Measurements from ENCODE around the gene EIF2A. TPM values are rescaled to one million over a fixed set of nuclear protein-coding genes. Genes with fewer than 3 reads are reported as not detected.

The EIF2A gene
- polyA plus RNA-seq, 1 of the 3 experiments (the other 2 are of a cell fraction): 67.0 TPM

GRCh38 chr3:150607267-150608065 is 60.9 kb downstream of the EIF2A start:
- peaks cover 26% of the 10 kb centered on the region for H4K20me1 ChIP-seq (ENCODE audit: insufficient read depth)

GRCh38 chr3:150609988-150610387 is 63.4 kb downstream of the EIF2A start:
- Histone ChIP-seq H3K9ac (no peak overlapping the region), H3K9me3 (0 out of 2 replicates have a peak, but pooled peaks cover 3% of the 10 kb centered on the region), H3K27me3 (ENCODE audit: insufficient read depth) (no peaks in the 10 kb centered on the region), H3K36me3 (replicated peaks in 1 of 2; ENCODE audit: control insufficient read depth in 1 of 2, insufficient read depth in 2 of 2, low read length in 1 of 2) (peaks cover 2 to 40% of the 10 kb centered on the region in 2 experiments), H3F3A (replicated peaks; ENCODE audit: insufficient read depth) (peaks cover 6% of the 10 kb centered on the region), H3K79me2 (ENCODE audit: insufficient read depth) (peaks cover 92% of the 10 kb centered on the region), H3K9me2 (no peaks in the 10 kb centered on the region), H2AFZ (ENCODE audit: low read depth) (no peak overlapping the region), H3K4me2 (no peak overlapping the region), H4K20me1 (ENCODE audit: insufficient read depth) (peaks cover 32% of the 10 kb centered on the region), H3K27ac (ENCODE audit: low read depth in 2 of 2, low read length in 1 of 2) (no peak overlapping the region), H3K4me1 (ENCODE audit: control insufficient read depth in 1 of 2, insufficient read depth in 2 of 2, low read depth in 1 of 2, low read length in 1 of 2) (peaks cover 2 to 23% of the 10 kb centered on the region in 2 experiments), H3K4me3 (ENCODE audit: low read depth in 2 of 2, low read length in 1 of 2) (no peak overlapping the region)
- TF ChIP-seq SMC3 (IDR thresholded peaks at IDR 0.05; ENCODE audit: low read depth, low read length) (no peak), SIN3A (IDR thresholded peaks at IDR 0.05; ENCODE audit: borderline replicate concordance, low read depth, low read length) (no peak), FOXM1 (IDR thresholded peaks at IDR 0.05; ENCODE audit: low read depth) (no peak), NRF1 (IDR thresholded peaks at IDR 0.05; ENCODE audit: low read depth, low read length) (no peak), EZH2phosphoT487 (IDR thresholded peaks at IDR 0.05; ENCODE audit: borderline replicate concordance, low read depth) (no peak), TEAD4 (IDR thresholded peaks at IDR 0.05; ENCODE audit: borderline replicate concordance, insufficient read depth) (no peak), IRF3 (IDR thresholded peaks at IDR 0.05; ENCODE audit: low read depth, low read length) (no peak), TAF1 (IDR thresholded peaks at IDR 0.05; ENCODE audit: borderline replicate concordance, low read depth, low read length) (no peak), ELF1 (IDR thresholded peaks at IDR 0.05) (no peak), USF1 (IDR thresholded peaks at IDR 0.05; ENCODE audit: borderline replicate concordance, low read depth) (no peak), RAD21 (IDR thresholded peaks at IDR 0.05; ENCODE audit: low read length) (no peak), TCF12 (IDR thresholded peaks at IDR 0.05) (no peak), CHD2 (IDR thresholded peaks at IDR 0.05; ENCODE audit: low read length, partially characterized antibody) (no peak)
- POLR2A ChIA-PET: no interaction called here
- WGBS (ENCODE audit: low lambda C conversion rate): 0% methylated on average over 1 of the region's 1 CpG
- no peak for DNase-seq
- CTCF ChIA-PET: no interaction called here

More at GRCh38 chr3:150607267-150608065, 60.9 kb downstream of the EIF2A start:
- Histone ChIP-seq H3F3A (replicated peaks; ENCODE audit: insufficient read depth) (peaks cover 16% of the 10 kb centered on the region), H3K9me3 (0 out of 2 replicates have a peak, but pooled peaks cover 3% of the 10 kb centered on the region), H3K9me2 (no peaks in the 10 kb centered on the region), H3K4me3 (ENCODE audit: low read depth in 2 of 2, low read length in 1 of 2) (no peak overlapping the region), H3K9ac (no peak overlapping the region), H3K79me2 (ENCODE audit: insufficient read depth) (peaks cover 92% of the 10 kb centered on the region), H3K4me1 (ENCODE audit: control insufficient read depth in 1 of 2, insufficient read depth in 2 of 2, low read depth in 1 of 2, low read length in 1 of 2) (peaks cover 2 to 24% of the 10 kb centered on the region in 2 experiments), H2AFZ (ENCODE audit: low read depth) (no peak overlapping the region), H3K4me2 (no peak overlapping the region), H3K36me3 (replicated peaks in 1 of 2; ENCODE audit: control insufficient read depth in 1 of 2, insufficient read depth in 2 of 2, low read length in 1 of 2) (peaks cover 2 to 23% of the 10 kb centered on the region in 2 experiments), H3K27ac (ENCODE audit: low read depth in 2 of 2, low read length in 1 of 2) (no peak overlapping the region), H3K27me3 (ENCODE audit: insufficient read depth) (no peaks in the 10 kb centered on the region)
- TF ChIP-seq SMC3 (IDR thresholded peaks at IDR 0.05; ENCODE audit: low read depth, low read length) (no peak), FOSL2 (IDR thresholded peaks at IDR 0.05; ENCODE audit: borderline replicate concordance, low read depth) (no peak), TAF1 (IDR thresholded peaks at IDR 0.05; ENCODE audit: borderline replicate concordance, low read depth, low read length) (no peak), RXRA (IDR thresholded peaks at IDR 0.05; ENCODE audit: borderline replicate concordance, low read depth) (no peak), FOXM1 (IDR thresholded peaks at IDR 0.05; ENCODE audit: low read depth) (no peak)
- TF ChIP-seq, protein P1, sequence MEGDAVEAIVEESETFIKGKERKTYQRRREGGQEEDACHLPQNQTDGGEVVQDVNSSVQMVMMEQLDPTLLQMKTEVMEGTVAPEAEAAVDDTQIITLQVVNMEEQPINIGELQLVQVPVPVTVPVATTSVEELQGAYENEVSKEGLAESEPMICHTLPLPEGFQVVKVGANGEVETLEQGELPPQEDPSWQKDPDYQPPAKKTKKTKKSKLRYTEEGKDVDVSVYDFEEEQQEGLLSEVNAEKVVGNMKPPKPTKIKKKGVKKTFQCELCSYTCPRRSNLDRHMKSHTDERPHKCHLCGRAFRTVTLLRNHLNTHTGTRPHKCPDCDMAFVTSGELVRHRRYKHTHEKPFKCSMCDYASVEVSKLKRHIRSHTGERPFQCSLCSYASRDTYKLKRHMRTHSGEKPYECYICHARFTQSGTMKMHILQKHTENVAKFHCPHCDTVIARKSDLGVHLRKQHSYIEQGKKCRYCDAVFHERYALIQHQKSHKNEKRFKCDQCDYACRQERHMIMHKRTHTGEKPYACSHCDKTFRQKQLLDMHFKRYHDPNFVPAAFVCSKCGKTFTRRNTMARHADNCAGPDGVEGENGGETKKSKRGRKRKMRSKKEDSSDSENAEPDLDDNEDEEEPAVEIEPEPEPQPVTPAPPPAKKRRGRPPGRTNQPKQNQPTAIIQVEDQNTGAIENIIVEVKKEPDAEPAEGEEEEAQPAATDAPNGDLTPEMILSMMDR (IDR thresholded peaks at IDR 0.05): no peak
- 87% methylated on average over 8 of the region's 8 CpGs for WGBS (ENCODE audit: low lambda C conversion rate)
- DNase-seq: no peak
- ChIA-PET CTCF (no interaction called here), POLR2A (no interaction called here)

Data from SK-N-SH (cell line).